Measurements from ENCODE around the gene TANGO2. TPM values are rescaled to one million over a fixed set of nuclear protein-coding genes. Genes with fewer than 3 reads are reported as not detected.

The TANGO2 gene
- total RNA-seq, 4 donors from 2014 or later = 31.7 to 56.7 (median 39.0) TPM

DNA sequence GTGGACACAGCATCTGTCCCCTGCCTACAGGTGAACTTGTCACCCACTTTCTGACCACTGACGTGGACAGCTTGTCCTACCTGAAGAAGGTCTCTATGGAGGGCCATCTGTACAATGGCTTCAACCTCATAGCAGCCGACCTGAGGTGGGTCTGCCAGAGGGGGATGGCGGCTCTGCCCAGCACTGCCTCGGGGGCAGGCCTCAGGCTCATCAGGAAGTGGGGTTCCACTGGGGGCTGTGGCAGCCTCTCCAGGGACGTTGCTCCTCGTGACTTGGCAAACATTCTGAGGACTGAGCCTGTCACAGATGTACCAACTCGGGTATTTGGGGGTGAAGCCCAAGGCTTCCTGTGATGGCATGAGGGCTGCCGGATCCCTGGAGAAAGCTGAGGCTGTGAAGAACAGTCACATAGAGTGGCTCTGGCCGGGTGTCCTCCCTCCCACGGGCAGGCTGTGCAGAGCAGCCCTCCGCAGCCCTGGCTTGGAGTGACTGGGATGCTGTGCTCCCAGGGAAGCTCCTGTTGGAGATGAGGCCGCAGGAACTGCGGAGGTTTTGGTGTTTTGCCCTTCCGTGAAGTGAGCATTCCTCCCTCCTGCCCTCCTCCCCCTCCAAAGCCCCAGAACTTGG lies 32.6 kb downstream of the TANGO2 start:
- H3K9me3 ChIP-seq = peaks cover 0 to 4% (median 0%) of the 10 kb centered on the region in 4 donors
- H3K27ac ChIP-seq = no peak overlapping the region
- H3K27me3 ChIP-seq = no peaks in the 10 kb centered on the region
- no peak overlapping the region for H3K4me3 ChIP-seq
- no peaks in the 10 kb centered on the region for H3K4me1 ChIP-seq
- peaks cover 0 to 89% (median 6%) of the 10 kb centered on the region in 3 donors for H3K36me3 ChIP-seq
- DNase-seq (ENCODE audit: low spot score in 2 of 2) = no peak
- TF ChIP-seq POLR2A (IDR thresholded peaks at IDR 0.05) (no peak), EP300 (IDR thresholded peaks at IDR 0.05) (no peak), CTCF (IDR thresholded peaks at IDR 0.05) (no peak)
- WGBS, 2 donors = 84 to 92% methylated on average over 12 to 14 of the region's 14 CpGs

- Histone ChIP-seq H3K27ac (no peak overlapping the region), H3K4me3 (no peak overlapping the region), H3K27me3 (no peaks in the 10 kb centered on the region), H3K36me3 (peaks cover 0 to 89% (median 10%) of the 10 kb centered on the region in 3 donors), H3K4me1 (no peaks in the 10 kb centered on the region), H3K9me3 (no peaks in the 10 kb centered on the region)
- no peak for DNase-seq (ENCODE audit: low spot score in 2 of 2)
- WGBS, 2 donors = 75 to 83% methylated on average over 6 to 12 of the region's 12 CpGs
- TF ChIP-seq POLR2A (IDR thresholded peaks at IDR 0.05) (no peak), CTCF (IDR thresholded peaks at IDR 0.05) (no peak), EP300 (IDR thresholded peaks at IDR 0.05) (no peak)
These were observed 33.1 kb downstream of the TANGO2 start for GRCh38 chr22:20054034-20054427.

GRCh38 chr22:20054485-20054884 lies 33.6 kb downstream of the TANGO2 start:
- WGBS, 2 donors = 93 to 96% methylated on average over 6 of the region's 6 CpGs
- H3K9me3 ChIP-seq = no peaks in the 10 kb centered on the region

GRCh38 chr22:20055144-20055543 lies 34.2 kb downstream of the TANGO2 start:
- Histone ChIP-seq H3K4me3 (no peak overlapping the region), H3K27me3 (no peaks in the 10 kb centered on the region), H3K36me3 (peaks cover 0 to 84% (median 10%) of the 10 kb centered on the region in 3 donors), H3K4me1 (no peaks in the 10 kb centered on the region), H3K9me3 (no peaks in the 10 kb centered on the region), H3K27ac (no peak overlapping the region)
- TF ChIP-seq EP300 (IDR thresholded peaks at IDR 0.05) (no peak), POLR2A (IDR thresholded peaks at IDR 0.05) (no peak), CTCF (IDR thresholded peaks at IDR 0.05) (no peak)
- WGBS, 2 donors = 90 to 100% methylated on average over 2 of the region's 2 CpGs
- no peak for DNase-seq (ENCODE audit: low spot score in 2 of 2)

More at GRCh38 chr22:20054485-20054884, 33.6 kb downstream of the TANGO2 start:
- Histone ChIP-seq H3K36me3 (peaks cover 0 to 86% (median 10%) of the 10 kb centered on the region in 3 donors), H3K4me3 (no peak overlapping the region), H3K4me1 (no peaks in the 10 kb centered on the region), H3K27ac (no peak overlapping the region), H3K27me3 (no peaks in the 10 kb centered on the region)
- no peak for DNase-seq (ENCODE audit: low spot score in 2 of 2)
- TF ChIP-seq EP300 (IDR thresholded peaks at IDR 0.05) (no peak), CTCF (IDR thresholded peaks at IDR 0.05) (no peak), POLR2A (IDR thresholded peaks at IDR 0.05) (no peak)

GRCh38 chr22:20055654-20056053 lies 34.7 kb downstream of the TANGO2 start:
- Histone ChIP-seq H3K36me3 (peaks cover 0 to 89% (median 10%) of the 10 kb centered on the region in 3 donors), H3K4me1 (no peaks in the 10 kb centered on the region), H3K9me3 (no peaks in the 10 kb centered on the region), H3K27ac (no peak overlapping the region), H3K4me3 (no peak overlapping the region), H3K27me3 (no peaks in the 10 kb centered on the region)
- DNase-seq (ENCODE audit: low spot score in 2 of 2) = no peak
- TF ChIP-seq POLR2A (IDR thresholded peaks at IDR 0.05) (no peak), EP300 (IDR thresholded peaks at IDR 0.05) (no peak), CTCF (IDR thresholded peaks at IDR 0.05) (no peak)
- WGBS, 2 donors = 91 to 99% methylated on average over 9 to 14 of the region's 15 CpGs
